GM18498 (cell line): Measurements from ENCODE around the gene WNT3.

Experiments used
- ATAC-seq: cut with Tn5 transposase; IDR thresholded peaks from one replicate; pipeline ENCODE4 v1.9.1; 2021; ENCODE audit warnings: mild to moderate bottlenecking, moderate library complexity; ENCODE audit not compliant: unreplicated experiment

The WNT3 gene

DNA sequence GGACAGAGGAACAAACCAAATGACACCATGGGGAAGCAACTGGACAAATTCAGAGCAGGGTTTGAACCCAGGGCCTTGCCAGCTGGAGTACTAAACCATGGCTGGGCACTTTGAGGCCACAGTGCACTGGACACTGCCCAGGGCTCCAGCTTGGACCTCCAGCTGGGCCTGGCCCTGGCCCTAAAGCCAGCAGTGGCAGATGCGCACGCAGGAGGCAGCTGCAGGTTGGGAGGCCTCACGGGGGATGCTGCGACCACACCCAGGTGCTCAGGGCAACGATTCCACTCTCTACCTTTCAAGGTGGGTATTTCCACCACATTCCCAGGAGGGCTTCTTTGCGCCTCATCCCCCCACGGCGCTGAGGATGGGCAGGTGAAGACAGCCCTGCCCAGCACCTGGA, 28.9 kb downstream of the WNT3 start:
- ATAC-seq, result no peak

DNA sequence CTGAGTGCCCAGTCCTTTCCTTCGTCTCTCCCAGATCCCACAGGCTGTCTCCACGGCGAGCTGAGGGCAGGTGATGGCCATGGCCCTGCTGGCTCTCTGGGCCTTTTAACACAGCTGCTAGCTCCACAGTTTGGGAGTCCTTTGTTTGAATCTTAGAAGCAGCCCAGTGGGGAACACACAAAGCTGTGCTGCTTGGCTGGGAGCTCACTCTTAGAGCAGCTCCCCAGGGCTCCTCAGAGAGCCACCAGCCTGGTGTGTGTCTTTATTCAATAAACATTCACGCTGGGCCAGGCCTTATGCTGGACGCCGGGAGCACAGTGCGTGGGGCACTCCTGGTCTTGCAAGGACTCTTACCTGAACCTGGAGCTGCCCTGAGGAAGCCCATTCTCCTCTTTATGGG, 29.7 kb downstream of the WNT3 start:
- no peak for ATAC-seq

DNA sequence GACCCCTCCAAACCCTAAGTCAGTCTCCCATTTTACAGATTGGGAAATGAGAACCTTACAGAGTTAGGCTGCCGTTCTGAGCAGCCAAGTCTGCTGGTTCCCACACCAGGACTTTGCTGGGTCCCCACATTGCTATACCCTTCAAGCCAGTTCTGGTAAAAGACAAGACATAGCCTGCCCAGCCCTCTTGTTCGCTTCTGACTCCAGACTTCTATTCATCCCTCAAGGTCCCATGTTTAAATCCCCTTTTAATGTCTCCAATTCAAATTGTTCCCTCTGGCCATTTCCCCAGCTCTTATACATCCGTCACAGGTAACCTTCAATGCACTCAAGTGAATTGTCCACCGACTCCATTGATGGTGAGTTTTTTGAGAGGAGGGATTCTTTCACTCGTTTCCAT, 30.2 kb downstream of the WNT3 start:
- no peak for ATAC-seq

DNA sequence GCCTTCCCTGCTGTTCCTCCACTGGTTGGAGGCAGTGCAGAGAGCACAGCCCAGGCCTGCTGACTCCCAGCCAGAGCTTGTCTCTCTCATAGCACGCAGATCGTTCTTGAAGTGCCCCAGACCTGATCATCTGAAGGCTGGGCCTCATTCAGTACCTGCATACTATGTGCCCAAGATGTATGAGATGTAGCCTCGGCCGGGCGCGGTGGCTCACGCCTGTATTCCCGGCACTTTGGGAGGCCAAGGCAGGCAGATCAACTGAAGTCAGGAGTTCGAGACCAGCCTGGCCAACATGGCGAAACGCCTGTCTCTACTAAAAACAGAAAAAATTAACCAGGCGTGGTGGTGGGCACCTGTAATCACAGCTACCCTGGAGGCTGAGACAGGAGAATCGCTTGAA, 31.0 kb downstream of the WNT3 start:
- no peak for ATAC-seq

DNA sequence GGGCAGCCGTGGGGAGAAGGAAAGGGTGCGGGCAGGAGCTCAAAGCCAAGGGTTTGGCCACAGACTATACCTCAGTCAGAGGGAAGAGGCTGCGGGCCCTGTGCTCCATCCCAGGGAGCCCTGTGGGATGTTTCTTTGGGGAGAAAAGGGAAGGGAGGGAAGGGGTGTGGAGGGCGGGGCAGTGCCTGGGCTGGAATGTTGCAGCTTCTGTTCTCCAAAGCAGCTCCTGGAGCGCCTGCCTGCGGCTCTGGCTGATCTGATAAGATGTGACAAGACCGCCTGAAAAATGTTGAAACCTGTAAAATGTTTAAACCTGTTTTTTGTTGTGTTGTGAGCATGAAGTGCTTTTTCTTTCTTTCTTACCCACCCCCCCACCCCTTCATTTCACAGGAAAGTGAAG, 32.8 kb downstream of the WNT3 start:
- no peak for ATAC-seq

DNA sequence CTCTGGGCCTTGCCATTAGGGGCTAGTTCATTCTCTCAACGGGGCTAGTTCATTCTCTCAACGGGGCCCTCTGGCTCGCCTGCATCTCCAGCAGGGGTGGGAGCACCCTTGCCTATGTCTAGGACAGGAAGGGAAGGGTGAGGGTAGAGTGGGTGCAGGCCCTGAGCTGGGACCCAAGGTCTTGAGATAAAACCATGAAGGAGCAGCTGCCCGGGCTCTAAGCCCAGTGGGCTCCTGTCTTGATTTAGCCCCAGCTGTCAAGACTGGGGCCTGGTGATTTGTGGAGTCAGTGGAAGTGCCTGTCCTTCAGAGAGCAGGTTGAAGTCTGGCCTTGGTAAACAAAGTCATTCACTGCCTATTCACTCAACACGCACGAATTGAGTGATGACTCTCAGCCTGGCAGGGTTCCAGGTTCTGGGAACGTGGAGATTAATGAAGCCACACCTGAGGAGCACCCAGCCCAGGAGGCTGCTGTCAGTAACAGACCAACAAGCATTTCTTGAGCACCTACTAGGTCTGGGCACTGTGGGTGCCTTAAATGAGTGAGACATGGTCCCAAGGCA, 35.4 kb downstream of the WNT3 start:
- ATAC-seq, result no peak

DNA sequence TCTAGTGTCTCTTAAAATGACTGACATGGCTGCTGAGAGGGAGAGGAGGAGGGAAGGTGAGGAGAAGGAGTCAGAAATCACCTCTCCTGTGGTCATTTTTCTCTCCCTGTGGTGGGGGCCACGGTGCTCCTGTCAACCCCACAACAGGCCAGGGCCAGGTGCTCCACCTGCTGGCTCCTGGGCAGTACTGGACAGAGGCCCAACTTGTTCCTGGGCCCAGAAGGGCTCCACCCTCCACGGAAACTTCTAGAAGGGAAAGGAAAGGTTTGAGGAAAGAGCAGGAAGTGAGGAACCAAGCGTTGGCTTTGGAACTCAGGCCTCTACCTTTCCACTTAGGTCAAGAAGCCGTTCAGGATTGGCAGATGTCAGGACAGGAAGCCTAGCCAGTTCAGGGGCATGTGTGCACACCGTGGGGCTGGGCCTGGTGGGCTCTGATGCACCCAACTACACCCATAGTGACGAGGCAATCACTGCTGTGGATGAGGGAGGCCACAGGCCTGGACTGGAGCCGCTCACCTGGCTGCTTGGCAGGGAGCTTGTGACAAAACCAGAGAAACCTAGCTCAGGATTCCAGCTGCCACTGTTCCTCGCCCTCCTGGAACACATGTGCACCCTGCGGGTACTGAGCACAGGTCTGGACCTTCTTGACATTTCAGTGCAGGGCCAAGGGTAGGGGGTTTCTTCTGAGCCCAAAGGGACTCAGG, 36.1 kb downstream of the WNT3 start:
- ATAC-seq, result no peak

DNA sequence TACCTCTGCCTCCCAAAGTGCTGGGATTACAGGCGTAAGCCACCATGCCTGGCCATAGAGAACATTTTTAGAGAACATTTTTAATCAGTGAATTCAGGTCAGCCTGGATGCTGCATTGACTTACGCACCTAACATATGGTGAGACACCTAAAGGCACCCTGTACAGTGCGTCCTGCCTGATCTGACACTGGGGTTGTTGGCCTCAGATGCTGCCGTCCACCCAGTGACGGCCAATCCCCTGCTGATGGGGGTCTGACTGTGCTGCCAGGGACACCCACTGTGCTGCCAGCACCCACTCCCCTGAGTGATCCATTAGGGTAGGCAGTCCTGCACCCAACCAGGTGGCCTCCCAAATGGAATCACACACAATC, 38.5 kb downstream of the WNT3 start:
- no peak for ATAC-seq

DNA sequence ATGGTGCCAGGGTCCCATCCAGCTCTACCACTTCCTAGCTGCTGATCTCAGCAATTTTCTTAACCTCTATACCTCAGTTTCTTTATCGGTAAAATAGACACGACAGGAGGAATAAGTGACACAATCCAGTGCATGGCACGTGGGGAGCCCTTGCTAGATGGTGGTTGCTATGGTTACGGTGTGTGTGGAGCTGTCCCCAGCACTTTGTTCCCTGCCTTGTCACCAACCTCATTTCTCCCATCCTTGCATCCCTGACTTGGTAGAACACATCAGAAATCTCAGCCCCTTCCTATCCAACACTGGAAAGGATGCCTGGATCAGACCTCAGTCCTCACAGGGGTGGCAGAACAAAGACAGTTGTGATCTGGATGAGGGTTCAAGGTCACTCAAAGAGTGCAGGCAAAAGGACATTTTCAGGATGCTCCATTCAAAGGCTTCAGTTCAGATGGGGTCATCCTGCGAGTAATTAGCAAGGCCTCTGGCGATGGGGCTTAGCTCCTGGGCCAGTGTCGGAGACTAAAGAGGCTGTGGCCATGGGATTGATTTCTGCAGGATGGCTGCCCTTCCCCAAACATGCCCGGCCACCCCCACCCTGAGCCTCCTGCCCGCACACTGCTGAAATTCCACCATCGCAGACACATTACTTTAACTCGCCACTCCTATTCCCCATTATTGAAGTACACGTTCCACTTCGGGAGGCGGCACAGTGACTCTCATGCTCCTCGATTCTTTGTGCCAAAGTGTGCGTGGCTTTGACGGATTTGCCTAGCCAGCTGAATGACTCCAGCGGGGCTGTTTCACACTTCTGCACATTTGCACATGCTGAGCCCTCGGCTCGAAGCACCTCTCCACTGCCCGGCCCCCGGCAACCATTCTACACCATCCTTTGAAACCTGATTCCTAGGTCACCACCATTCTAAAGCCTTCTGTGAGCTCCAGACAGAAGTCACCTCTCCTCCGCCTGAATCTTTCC, 40.3 kb downstream of the WNT3 start:
- no peak for ATAC-seq

DNA sequence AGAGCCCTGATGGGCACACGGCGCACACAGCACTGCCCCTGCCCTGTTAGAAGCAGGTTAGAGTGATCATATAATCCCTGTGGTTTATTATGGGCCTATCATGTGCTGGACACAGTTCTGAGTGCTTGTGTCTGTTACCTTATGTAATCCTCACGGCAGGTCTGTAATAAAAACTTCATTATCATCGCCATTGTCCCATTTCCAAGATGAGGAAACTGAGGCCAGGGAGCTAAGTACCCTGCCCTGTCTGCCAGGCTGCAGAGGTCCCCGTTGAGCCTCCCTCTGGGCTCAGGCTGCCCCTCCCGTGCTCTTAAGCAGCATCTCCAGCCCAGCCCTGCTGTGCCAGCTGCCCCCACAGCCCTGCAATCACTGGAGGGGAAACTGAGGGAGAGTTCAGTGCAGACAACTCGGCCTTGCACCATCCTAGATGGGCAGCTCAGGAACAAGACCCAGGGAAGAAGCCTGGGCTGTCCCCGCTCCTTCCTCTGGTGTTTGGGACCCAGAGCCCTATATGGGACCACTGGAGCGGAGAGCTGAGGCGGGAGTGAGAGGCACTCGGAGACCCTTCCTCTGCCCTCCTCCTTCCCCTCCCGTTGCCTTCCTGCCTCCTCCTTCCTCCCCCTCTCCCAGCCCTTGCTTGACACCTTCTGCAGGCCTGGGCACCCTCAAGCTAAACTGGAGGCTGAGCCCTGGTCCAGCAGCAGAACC, 42.0 kb downstream of the WNT3 start:
- no peak for ATAC-seq

DNA sequence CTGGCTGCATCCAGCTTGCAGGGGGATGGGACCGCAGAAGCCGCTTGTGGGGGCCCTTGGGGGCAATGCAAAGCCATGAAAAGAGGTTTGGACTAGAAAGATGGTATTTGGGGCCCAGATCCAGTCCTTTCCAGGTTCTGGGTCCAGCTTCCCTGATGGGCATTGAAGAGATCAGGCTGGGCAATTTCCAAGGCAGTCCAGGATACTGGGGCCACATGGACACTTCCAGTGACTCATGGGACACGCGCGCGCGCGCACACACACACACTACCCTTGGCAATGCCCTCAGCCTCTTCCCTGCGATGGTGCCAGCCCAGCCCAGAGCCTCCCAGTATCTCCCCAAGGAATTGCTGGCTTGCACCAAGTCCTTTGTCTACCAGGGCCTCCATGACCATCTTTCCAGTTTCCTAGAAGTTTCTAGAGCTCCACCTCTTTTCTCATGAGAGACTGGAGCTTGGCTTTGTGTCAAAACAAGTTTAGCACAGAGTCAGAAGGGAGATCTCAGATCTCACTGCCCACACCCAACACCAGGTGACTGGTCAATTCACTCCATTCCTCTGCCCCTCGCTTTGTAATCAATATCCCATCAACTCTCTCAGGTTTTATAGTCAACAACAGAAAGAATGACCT, 44.3 kb downstream of the WNT3 start:
- no peak for ATAC-seq

DNA sequence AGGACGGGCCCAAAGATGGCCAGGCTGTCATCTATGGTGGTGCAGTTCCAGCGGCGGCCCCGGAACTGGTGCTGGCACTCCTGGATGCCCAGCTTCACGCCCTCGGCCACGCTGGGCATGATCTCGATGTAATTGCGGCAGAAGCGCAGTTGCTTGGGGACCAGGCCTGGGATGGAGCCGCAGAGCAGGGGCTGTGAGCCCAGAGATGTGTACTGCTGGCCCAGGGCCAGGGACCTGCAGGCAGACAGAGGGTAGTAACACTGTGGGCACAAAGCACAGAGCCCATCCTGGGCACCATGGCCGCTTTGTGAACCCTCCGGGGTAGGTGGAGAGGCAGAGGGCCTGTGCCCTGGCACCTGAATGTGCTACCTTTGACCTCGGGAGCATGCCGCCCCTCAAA, 44.8 kb downstream of the WNT3 start:
- no peak for ATAC-seq

DNA sequence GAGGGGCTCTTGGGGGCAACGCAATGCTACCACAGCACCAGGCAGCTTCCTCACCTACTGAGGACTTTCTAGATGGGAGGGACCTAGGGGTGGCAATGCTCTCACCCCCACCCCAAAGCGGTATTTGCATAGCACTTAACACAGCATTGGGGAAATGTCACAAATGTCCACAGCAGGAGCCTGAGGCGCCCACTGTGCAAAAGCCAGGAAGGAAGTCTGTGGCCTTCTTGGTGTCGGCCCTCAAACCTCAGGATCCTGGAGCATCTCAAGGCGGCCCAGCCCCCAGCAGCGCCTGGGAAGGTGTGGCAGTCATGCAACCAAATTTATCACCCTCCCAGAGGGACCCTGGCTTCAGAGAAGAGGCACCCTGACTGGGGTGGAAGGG, 45.3 kb downstream of the WNT3 start:
- ATAC-seq, result no peak

DNA sequence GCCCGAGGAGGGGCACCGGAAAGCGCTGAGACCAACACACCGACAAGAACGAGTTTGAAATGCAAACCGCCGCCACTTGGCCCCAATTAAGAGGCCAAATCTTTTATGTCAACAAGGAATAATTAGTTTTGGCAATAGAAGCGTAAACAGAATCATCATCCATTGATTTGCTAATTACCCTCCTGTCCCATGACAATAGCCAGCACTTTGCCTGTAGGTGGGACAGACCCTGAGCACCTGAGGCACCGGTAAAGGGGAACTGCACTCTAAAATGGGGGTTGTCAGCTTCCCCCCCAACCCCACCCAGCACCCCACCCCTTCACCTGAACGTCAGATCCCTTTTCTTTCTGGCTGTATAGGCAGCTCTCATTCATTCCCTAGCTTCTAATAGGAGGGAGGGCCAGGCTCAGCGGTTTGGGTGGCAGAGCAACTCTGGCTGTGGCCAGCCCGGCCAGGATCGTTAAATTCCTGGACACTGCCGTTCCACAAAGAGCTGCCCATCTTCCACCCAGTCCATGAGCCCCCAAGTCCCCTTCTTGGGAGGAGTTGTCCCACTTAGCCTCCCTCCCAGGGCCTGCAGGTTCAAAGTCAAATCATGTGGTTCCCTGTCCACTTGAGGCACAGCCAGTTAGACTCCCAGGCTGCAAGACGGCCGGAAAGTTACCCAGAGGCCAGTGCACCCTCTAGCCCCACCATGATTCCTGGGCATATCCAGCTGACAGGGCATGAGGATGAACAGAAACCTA, 45.8 kb downstream of the WNT3 start:
- no peak for ATAC-seq

DNA sequence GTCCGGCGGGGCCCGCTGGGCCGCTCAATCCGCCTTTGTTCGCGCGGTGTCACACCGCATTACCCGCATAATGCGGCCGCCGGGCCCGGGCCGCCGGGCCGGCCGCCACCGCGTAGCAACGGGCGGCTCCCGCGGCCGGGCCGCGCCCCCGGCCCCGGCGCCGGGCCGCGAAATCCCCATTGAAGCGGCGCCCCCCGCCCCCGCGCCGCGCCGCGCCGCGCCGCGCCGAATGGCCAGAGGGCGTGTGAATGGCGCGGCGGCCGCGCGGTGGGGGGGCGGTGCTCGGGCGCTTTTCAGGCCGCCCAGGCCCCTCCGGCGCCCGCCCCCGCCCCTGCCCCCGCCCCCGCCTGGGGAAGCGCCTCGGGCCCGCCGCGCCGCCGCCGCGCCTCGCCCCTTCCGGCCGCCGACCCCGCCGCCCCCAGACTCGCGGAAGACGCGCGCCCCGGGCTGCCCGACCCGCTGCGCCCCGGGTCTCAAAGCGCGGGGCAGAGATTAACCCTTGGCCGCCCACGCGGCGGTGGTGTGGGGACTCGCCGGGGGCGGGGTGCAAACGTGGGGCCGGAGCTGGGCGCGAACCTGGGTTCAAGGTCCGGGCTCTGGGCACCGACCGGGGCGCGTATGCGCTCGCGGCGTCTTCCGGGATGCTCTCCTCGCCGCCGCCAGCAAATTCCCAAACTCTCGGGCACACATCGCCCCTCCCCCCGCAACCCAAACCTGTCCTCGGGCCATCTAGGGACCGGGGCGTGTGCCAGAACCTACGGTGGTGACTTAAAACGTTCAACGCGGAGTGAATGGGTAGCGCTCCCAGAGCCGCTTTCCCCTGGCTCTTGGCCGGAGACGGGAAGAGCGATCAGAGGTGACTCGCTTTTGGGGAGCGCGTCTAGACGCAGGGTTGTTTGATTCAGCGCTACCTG, 46.7 kb downstream of the WNT3 start:
- no peak for ATAC-seq

DNA sequence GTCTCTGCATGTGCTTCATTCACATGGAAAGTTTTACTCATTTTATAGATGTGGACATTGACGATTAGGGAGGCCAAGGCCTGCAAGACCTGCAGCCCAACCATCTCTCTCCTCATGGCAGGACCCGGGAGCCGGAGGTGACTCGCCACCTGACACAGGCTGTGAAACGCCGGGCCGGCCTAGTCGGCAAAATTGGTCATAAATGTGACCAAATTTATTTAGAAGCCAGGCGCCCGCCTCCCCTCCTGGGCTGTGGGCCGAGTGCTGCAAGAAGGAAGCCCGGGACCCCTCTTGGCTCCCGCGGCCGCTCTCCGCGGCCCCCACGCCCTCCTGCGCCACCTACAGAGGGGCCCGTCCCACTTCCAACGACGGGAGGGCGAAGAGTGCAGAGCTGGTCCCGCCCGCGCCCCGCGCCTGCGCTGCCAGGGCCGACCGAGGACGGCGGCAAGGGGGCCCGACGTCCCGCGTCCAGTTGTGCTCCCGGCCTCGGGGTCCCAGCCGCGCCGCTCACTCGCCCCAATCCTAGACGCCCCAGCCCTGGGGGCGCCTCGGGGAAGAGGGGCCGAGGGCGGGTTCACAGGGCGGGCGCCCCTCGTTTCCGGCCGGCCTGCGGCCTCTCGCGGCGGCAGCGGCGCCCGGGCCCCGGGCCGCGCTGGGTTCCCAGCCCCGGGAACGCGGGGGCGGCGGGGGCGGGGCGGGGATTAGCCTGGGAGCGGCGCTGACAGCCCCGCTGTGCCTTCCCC, 47.5 kb downstream of the WNT3 start:
- no peak for ATAC-seq

DNA sequence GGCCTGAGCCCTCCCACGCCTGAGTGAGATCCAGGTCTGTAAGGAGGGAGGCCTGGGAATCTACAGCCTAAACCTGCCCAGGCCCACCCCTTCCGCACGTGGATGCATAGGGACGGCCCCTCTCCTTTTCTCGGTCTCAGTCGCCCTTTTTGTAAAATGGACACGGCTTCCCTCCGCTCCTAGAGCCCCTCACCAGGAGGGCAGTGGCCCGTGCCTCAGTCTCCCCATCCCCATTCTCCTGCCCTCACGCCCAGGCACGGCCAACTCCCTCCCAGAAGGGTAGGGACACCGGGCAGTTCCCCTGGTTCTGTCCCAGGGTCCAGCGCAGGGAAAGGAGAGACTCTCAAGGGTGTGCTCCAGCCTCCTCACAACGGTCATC, 48.1 kb downstream of the WNT3 start:
- ATAC-seq, result no peak
